Stimulated activated CD8-positive, alpha-beta memory T cell treated with anti-CD3 and anti-CD28 coated beads, Interleukin-15, amount 100 ng/mL, for 24 hours (primary cell): ENCODE data around the gene TPSB2.
"Not testable (repeated sequence)": the region's sequence is repeated elsewhere in the genome, so short reads cannot be mapped to it uniquely, and the experiment has no call there.

Source experiments
- DNase-seq: peaks from one replicate; pipeline ENCODE4 v3.0.0-alpha.2; 2020; ENCODE audit warnings: low read depth

The TPSB2 gene

GRCh38 chr16:1261131-1261892, 31.3 kb upstream of the TPSB2 start:
- DNase-seq = no peak

DNA sequence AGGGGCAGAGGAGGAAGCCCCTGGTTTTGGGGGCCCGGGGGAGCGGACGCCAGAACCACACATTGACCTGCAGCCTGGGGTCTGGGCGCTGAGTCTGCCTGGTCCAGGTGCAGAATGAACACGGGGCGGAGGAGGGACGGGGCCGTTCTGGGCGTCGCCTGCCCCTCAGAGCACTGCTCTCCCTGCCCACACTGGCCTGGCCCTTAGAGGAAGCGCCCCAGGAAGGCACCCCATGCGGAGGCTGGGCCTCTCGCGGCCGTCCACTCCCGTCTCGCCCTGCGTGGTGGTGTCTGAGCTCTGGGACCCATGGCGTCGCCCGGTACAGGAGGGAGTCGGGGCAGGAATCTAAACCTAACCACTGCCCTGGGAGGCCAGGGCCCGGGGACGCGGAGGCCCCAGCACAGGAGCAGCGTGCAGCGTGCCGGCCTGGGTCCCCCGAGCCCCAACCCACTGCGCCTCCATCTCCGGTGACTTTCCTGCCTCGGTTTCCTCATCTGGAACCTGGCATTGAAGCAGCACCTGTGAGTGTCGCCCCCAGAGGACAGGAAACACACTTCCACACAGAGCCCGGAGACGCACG, 30.2 kb upstream of the TPSB2 start:
- no peak for DNase-seq

DNA sequence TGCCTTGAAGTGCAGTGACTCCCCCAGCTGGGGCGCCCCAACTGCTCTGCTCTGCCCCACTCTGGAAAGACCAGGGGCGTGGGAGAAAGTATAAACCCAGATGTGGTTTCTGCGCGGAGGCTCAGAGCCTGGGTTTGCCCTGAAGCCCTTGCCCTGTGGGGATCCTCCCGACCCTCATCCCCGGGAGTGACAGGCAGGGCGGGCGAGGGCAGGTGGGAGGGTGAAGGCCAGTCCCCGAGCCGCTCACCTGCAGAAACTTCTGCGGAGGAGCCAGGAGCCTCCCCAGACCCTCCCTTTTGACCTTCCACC, 29.7 kb upstream of the TPSB2 start:
- DNase-seq = no peak

DNA sequence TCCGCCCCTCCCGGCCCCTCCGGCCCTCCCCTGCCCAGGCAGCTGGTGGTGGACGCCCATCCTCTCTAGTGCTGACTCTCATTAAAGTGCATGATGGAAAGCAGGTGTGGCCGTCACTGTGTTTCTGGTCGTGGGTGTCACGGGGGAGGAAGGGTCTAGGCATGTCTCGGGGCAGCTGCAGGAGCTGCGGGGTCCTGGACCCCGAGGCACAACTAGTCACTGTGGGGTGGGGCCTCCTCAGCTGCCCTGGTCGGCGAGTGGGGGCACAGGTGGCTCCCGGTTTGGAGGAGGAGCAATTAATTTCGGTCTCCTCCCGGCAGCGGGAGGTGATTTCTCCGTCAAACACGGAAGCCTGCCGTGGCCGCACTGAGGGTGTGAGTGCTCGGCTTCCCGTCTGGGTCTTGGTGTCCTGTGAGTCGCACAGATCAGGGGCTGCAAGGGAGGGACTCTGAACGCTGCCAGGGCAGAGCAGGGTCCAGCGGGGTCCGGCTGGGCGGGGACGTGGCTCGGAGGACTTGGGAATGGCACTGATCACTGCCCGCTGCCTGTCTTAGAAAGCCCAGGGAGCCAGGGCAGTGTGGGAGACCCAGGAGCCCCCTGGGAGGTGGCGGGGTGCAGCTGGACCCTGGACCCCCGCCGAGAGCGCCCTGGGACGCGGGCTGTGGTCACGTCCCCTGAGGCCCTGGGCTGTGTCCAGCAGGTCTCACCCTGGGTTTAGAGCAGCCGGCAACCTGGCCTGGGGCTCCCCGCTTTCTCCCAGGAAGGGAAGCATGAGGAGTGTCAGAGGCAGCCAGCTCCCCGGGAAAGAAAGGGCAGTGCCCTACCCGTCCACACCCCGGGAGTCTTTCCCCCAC, 29.1 kb upstream of the TPSB2 start:
- DNase-seq = no peak

DNA sequence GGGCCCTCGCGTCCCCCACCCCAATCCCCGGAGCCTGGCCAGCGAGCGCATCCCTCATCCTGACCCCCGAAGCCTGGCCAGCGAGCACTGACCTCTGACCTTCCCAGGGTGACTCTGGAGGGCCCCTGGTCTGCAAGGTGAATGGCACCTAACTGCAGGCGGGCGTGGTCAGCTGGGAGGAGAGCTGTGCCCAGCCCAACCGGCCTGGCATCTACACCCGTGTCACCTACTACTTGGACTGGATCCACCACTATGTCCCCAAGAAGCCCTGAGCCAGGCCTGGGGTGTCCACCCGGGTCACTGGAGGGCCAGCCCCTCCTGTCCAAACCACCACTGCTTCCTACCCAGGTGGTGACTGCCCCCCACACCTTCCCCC, 28.2 kb upstream of the TPSB2 start:
- DNase-seq = no peak

DNA sequence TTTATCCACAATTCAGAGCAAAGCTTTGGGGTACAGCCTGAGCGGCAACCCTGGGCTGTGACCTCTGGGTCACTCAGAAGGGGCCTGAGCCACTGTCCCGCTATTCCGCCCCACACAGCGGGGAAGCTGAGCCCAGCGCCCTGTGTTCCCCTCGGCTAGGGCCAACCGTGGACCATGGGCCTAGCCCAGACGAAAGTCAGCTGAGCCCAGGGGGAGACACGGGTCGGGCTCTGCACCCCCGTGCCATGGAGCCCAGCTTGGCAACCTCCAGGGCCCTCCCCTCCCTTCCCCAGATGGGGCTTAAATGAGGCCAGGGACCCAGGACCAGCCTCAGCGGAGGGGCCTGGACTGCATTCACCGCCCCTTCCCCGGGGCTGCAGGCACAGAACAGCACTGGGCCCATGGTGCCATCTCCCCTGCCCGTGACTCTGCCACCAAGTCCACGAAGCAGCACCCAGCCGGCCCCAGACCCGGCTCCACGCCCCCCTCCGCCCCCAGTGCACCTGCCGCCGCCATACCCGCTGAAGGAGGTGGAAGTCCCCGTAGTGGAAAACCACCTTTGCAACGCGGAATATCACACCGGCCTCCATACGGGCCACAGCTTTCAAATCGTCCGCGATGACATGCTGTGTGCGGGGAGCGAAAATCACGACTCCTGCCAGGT, 27.7 kb upstream of the TPSB2 start:
- DNase-seq = no peak

DNA sequence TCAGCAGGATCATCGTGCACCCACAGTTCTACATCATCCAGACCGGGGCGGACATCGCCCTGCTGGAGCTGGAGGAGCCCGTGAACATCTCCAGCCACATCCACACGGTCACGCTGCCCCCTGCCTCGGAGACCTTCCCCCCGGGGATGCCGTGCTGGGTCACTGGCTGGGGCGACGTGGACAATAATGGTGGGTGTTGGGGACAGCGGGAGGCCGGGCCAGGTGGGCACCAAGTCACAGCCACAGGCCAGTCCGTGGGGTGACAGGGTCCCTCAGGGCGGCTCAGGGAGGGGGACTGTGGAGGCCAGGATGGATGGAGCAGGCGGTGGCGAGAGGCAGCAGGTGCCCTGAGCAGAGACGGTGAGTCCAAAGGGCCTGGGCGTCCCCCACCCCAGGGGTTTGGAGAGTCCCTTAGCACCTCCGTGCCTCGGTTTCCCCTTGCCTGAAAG, 26.9 kb upstream of the TPSB2 start:
- no peak for DNase-seq

DNA sequence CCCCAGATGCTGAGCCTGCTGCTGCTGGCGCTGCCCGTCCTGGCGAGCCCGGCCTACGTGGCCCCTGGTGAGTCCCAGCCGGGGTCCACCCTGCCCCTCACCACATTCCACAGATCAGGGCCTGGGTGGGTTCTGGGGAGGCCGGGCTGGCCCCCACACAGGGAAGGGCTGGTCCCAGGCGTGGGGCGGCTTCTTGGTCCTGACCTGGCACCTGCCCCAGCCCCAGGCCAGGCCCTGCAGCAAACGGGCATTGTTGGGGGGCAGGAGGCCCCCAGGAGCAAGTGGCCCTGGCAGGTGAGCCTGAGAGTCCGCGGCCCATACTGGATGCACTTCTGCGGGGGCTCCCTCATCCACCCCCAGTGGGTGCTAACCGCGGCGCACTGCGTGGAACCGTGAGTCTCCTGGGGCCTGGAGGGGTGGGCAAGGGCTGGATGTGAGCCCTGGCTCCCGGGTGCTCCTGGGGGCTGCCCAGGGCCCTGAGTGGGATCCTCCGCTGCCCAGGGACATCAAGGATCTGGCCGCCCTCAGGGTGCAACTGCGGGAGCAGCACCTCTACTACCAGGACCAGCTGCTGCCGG, 26.4 kb upstream of the TPSB2 start:
- DNase-seq = not testable (repeated sequence)

DNA sequence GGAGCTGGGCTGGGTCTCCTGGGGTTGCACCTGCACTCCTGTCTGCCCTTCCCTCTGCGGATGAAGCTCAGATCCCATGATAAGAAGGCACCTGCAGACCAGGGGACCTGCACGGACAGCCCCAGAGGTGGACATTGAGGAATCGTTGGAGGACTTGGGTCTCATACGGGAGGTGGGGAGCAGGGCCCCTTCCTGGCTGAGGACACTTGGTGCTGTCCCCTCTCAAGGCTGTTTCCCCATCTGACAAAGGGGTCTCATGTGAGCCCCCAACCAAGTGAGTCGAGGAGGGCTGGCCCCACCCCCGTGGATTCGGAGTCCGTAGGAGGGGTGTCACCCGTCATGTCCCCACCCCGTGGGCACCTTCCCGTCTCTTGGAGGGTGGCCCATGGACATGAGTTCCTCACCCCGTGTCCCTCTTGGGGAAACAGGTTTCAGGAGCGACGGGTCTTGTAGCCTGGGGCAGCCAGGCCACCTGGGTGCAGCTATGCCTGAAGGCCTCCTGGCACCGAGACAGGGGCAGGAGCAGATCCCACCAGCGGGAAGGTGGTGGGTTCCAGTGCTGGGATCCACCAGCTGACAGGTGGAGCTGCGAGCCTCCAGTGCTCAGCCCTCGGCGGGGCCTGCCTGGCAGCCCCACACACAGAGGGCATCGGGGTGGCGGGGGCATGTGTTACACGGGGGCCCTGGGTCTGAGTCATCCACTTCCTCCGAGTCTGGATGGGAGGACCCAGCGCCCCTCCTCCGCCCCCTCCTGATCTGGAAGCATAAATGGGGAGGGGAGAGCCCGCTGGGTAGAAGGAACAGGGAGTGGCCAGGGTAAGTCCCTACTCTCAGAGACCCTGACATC, 25.5 kb upstream of the TPSB2 start, which contains the start of gene TPSD1:
TSS of gene TPSD1 (plus strand) at position 794 of the 847 bp plus-strand sequence. CDS start 212 bp downstream, outside the sequence.
- DNase-seq = not testable (repeated sequence)

DNA sequence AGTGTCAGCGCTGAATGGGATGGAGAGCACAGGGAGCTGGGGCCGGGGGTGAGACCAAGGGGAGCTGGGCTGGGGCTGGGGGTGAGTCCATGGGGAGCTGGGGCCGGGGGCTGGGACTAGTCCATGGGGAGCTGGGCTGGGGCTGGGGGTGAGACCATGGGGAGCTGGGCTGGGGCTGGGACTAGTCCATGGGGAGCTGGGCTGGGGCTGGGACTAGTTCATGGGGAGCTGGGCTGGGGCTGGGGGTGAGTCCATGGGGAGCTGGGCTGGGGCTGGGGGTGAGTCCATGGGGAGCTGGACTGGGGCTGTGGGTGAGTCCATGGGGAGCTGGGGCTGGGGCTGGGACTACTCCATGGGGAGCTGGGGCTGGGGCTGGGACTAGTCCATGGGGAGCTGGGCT, 24.8 kb upstream of the TPSB2 start:
- not testable (repeated sequence) for DNase-seq

- not testable (repeated sequence) for DNase-seq
These were observed 23.8 kb upstream of the TPSB2 start for GRCh38 chr16:1253701-1254364.

DNA sequence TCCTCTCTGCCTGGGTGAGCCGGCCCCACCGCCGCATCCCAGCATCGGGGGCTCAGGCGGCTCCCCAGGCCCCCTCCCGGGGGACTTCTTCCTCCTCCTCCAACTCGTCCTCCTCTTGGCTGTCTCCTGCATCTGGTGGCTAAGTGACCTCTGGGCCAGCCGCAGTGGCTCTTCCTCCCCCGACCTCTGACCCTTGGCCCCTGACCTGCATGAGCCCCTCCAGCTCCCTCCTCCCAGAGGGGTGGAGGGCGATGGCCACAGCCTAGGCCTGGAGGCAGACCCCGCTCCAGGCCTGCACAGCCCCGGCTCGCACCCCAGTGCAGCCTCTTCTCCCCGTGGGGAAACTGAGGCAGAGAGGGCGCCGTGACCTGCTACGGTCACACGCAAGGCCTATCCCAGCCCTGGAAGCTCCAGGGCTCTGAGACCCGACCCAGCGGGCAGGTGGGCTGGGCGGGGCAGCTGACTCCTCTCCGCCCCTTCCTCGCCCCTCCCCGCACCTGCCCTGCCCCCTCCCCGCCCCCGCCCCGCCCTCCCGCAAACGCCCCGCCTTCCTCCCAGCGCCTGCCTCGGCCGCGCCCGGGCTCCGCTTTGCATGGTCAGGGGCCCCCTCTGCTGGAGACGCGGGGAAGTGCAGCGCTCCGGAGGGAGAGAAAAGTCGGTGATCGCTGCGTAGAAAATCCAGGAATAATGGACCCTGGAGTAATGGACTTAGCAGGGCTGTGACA, 19.2 kb upstream of the TPSB2 start:
- not testable (repeated sequence) for DNase-seq

- DNase-seq = not testable (repeated sequence)
These were observed 18.0 kb upstream of the TPSB2 start for GRCh38 chr16:1247903-1248537.

GRCh38 chr16:1245452-1246020, 15.6 kb upstream of the TPSB2 start:
- no peak for DNase-seq

- no peak for DNase-seq
These were observed 14.9 kb upstream of the TPSB2 start for GRCh38 chr16:1244881-1245280.

- not testable (repeated sequence) for DNase-seq
These were observed 14.2 kb upstream of the TPSB2 start for GRCh38 chr16:1243907-1244850.

- not testable (repeated sequence) for DNase-seq
These were observed 13.4 kb upstream of the TPSB2 start for GRCh38 chr16:1243363-1243762.

DNA sequence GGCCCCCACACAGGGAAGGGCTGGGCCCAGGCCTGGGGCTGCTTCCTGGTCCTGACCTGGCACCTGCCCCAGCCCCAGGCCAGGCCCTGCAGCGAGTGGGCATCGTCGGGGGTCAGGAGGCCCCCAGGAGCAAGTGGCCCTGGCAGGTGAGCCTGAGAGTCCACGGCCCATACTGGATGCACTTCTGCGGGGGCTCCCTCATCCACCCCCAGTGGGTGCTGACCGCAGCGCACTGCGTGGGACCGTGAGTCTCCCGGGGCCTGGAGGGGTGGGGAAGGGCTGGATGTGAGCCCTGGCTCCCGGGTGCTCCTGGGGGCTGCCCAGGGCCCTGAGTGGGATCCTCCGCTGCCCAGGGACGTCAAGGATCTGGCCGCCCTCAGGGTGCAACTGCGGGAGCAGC, 11.1 kb upstream of the TPSB2 start:
- not testable (repeated sequence) for DNase-seq
